SH-SY5Y (cell line): ENCODE results near the gene KIAA0408.

Experiments used
- GATA2 ChIP-seq: IDR thresholded peaks from 2 replicates; pipeline ENCODE4 v1.6.1; 2011; ENCODE audit warnings: mild to moderate bottlenecking, low read depth, low read length
- GATA3 ChIP-seq: IDR thresholded peaks from 2 replicates; pipeline ENCODE4 v1.6.1; 2011; ENCODE audit warnings: low read depth, mild to moderate bottlenecking, low read length, moderate library complexity

KIAA0408 gene

GRCh38 chr6:127475135-127475822 lies 16.1 kb upstream of the KIAA0408 start:
- TF ChIP-seq GATA2 (no peak), GATA3 (no peak)

- no peak for TF ChIP-seq GATA3
- TF ChIP-seq GATA2, result no peak
These were observed 12.4 kb upstream of the KIAA0408 start for GRCh38 chr6:127471379-127472255.

- no peak for TF ChIP-seq GATA3
- no peak for TF ChIP-seq GATA2
These were observed 9.7 kb upstream of the KIAA0408 start for GRCh38 chr6:127468936-127469335.

GRCh38 chr6:127466416-127466815 lies 7.2 kb upstream of the KIAA0408 start:
- TF ChIP-seq GATA2, result no peak
- TF ChIP-seq GATA3, result no peak

- no peak for TF ChIP-seq GATA2
These were observed 5.8 kb upstream of the KIAA0408 start for GRCh38 chr6:127464881-127465459.

GRCh38 chr6:127464161-127464880 lies 5.1 kb upstream of the KIAA0408 start:
- no peak for TF ChIP-seq GATA2

GRCh38 chr6:127463056-127463455 lies 3.9 kb upstream of the KIAA0408 start:
- no peak for TF ChIP-seq GATA3
- TF ChIP-seq GATA2, result no peak

- no peak for TF ChIP-seq GATA2
- no peak for TF ChIP-seq GATA3
These were observed 3.2 kb upstream of the KIAA0408 start for GRCh38 chr6:127462376-127462775.

GRCh38 chr6:127460465-127460864 lies 1.3 kb upstream of the KIAA0408 start:
- TF ChIP-seq GATA3 (no peak), GATA2 (no peak)

- TF ChIP-seq GATA2 (no peak), GATA3 (no peak)
These were observed 372 bp downstream of the KIAA0408 start for GRCh38 chr6:127458817-127459216.

- TF ChIP-seq GATA2, result no peak
- no peak for TF ChIP-seq GATA3
These were observed 967 bp downstream of the KIAA0408 start for GRCh38 chr6:127458222-127458621.

GRCh38 chr6:127457456-127458064 lies 1.6 kb downstream of the KIAA0408 start:
- TF ChIP-seq GATA2, result no peak
- TF ChIP-seq GATA3, result no peak

GRCh38 chr6:127456465-127456864 lies 2.7 kb downstream of the KIAA0408 start:
- no peak for TF ChIP-seq GATA3
- TF ChIP-seq GATA2, result no peak
